Measurements from ENCODE around the gene GPC1. TPM values are rescaled to one million over a fixed set of nuclear protein-coding genes. Genes with fewer than 3 reads are reported as not detected.

Gene GPC1
- total RNA-seq, 1 donor from 2014 or later, result 252 TPM

GRCh38 chr2:240395896-240396622, 39.4 kb upstream of the GPC1 start:
- Histone ChIP-seq H3K27ac (ENCODE audit: low read depth, low read length) (no peak overlapping the region), H2AFZ (ENCODE audit: low read depth, low read length) (no peak overlapping the region), H3K4me1 (ENCODE audit: insufficient read depth, low read length) (peaks cover 17% of the 10 kb centered on the region), H3K9me3 (ENCODE audit: insufficient read depth, low read depth, low read length) (no peaks in the 10 kb centered on the region), H3K9ac (ENCODE audit: low read length) (no peak overlapping the region), H3K79me2 (ENCODE audit: insufficient read depth, low read length) (no peaks in the 10 kb centered on the region), H3K4me2 (ENCODE audit: low read length) (no peak overlapping the region), H4K20me1 (ENCODE audit: insufficient read depth, low read length) (no peaks in the 10 kb centered on the region), H3K36me3 (ENCODE audit: insufficient read depth, low read length) (no peaks in the 10 kb centered on the region), H3K4me3 (ENCODE audit: insufficient read depth, low read depth, low read length) (no peak overlapping the region), H3K27me3 (ENCODE audit: insufficient read depth, low read length) (no peaks in the 10 kb centered on the region)
- Mint-ChIP-seq H3K27me3 (ENCODE audit: low read depth, unreplicated experiment) (peaks cover 34% of the 10 kb centered on the region), H3K36me3 (ENCODE audit: low read depth, unreplicated experiment) (no peaks in the 10 kb centered on the region), H3K4me3 (ENCODE audit: unreplicated experiment) (no peak overlapping the region), H3K9me3 (ENCODE audit: unreplicated experiment) (no peaks in the 10 kb centered on the region), H3K4me1 (ENCODE audit: low read depth, unreplicated experiment) (no peaks in the 10 kb centered on the region), H3K27ac (ENCODE audit: unreplicated experiment) (no peak overlapping the region)
- TF ChIP-seq EZH2 (IDR thresholded peaks at IDR 0.05; ENCODE audit: insufficient read depth, low read length) (no peak), CTCF (IDR thresholded peaks at IDR 0.05; ENCODE audit: insufficient read depth, low read depth, low read length) (no peak)
- no peak for DNase-seq (ENCODE audit: low read depth)
- FAIRE-seq, result no peak

GRCh38 chr2:240396623-240397541, 38.6 kb upstream of the GPC1 start:
- Mint-ChIP-seq H3K36me3 (ENCODE audit: low read depth, unreplicated experiment) (no peaks in the 10 kb centered on the region), H3K27ac (ENCODE audit: unreplicated experiment) (no peak overlapping the region), H3K4me1 (ENCODE audit: low read depth, unreplicated experiment) (no peaks in the 10 kb centered on the region), H3K4me3 (ENCODE audit: unreplicated experiment) (no peak overlapping the region), H3K27me3 (ENCODE audit: low read depth, unreplicated experiment) (peaks cover 33% of the 10 kb centered on the region), H3K9me3 (ENCODE audit: unreplicated experiment) (no peaks in the 10 kb centered on the region)
- no peak for FAIRE-seq
- H3K36me3 ChIP-seq (ENCODE audit: insufficient read depth, low read length), result no peaks in the 10 kb centered on the region
- H3K27ac ChIP-seq (ENCODE audit: low read depth, low read length), result no peak overlapping the region
- H3K79me2 ChIP-seq (ENCODE audit: insufficient read depth, low read length), result no peaks in the 10 kb centered on the region
- H3K4me2 ChIP-seq (ENCODE audit: low read length), result no peak overlapping the region
- H3K27me3 ChIP-seq (ENCODE audit: insufficient read depth, low read length), result no peaks in the 10 kb centered on the region
- no peak for DNase-seq (ENCODE audit: low read depth)
- H3K9ac ChIP-seq (ENCODE audit: low read length), result no peak overlapping the region
- TF ChIP-seq EZH2 (IDR thresholded peaks at IDR 0.05; ENCODE audit: insufficient read depth, low read length) (no peak), CTCF (IDR thresholded peaks at IDR 0.05; ENCODE audit: insufficient read depth, low read depth, low read length) (no peak)
- H3K9me3 ChIP-seq (ENCODE audit: insufficient read depth, low read depth, low read length), result no peaks in the 10 kb centered on the region
- no peaks in the 10 kb centered on the region for H4K20me1 ChIP-seq (ENCODE audit: insufficient read depth, low read length)
- H2AFZ ChIP-seq (ENCODE audit: low read depth, low read length), result no peak overlapping the region
- H3K4me3 ChIP-seq (ENCODE audit: insufficient read depth, low read depth, low read length), result no peak overlapping the region
- peaks cover 17% of the 10 kb centered on the region for H3K4me1 ChIP-seq (ENCODE audit: insufficient read depth, low read length)

Measured in astrocyte (in vitro differentiated cells and primary cell).